Activated CD8-positive, alpha-beta memory T cell treated with anti-CD3 and anti-CD28 coated beads, Interleukin-2, amount 50 U/mL, for 48 hours (primary cell): ENCODE results near the gene NOTCH3.

Experiments used
- DNase-seq: peaks from one replicate; pipeline ENCODE4 v3.0.0-alpha.2; 2020

Gene NOTCH3

GRCh38 chr19:15200553-15201364 lies at the start of gene NOTCH3:
TSS of gene NOTCH3 (minus strand) at chr19:15200995. CDS start at chr19:15200905, 90 bp downstream.
- no peak for DNase-seq

- no peak for DNase-seq
Observed at GRCh38 chr19:15250640-15250993, 49.8 kb upstream of the NOTCH3 start.

GRCh38 chr19:15249972-15250639 lies 49.3 kb upstream of the NOTCH3 start:
- DNase-seq, result no peak

- no peak for DNase-seq
Observed at GRCh38 chr19:15249528-15249874, 48.7 kb upstream of the NOTCH3 start.

GRCh38 chr19:15248648-15249527 lies 48.1 kb upstream of the NOTCH3 start:
- DNase-seq, result no peak

- no peak for DNase-seq
Observed at GRCh38 chr19:15248106-15248505, 47.3 kb upstream of the NOTCH3 start.

GRCh38 chr19:15247107-15248014 lies 46.6 kb upstream of the NOTCH3 start:
- DNase-seq, result no peak

GRCh38 chr19:15246198-15246481 lies 45.3 kb upstream of the NOTCH3 start:
- no peak for DNase-seq

- DNase-seq, result no peak
Observed at GRCh38 chr19:15245370-15246197, 44.8 kb upstream of the NOTCH3 start.

GRCh38 chr19:15244808-15245207 lies 44.0 kb upstream of the NOTCH3 start:
- no peak for DNase-seq

GRCh38 chr19:15244106-15244803 lies 43.5 kb upstream of the NOTCH3 start:
- no peak for DNase-seq

GRCh38 chr19:15243236-15243957 lies 42.6 kb upstream of the NOTCH3 start:
- no peak for DNase-seq

GRCh38 chr19:15241259-15241910 lies 40.6 kb upstream of the NOTCH3 start:
- no peak for DNase-seq

GRCh38 chr19:15240515-15240914 lies 39.7 kb upstream of the NOTCH3 start:
- DNase-seq, result no peak

- DNase-seq, result no peak
Observed at GRCh38 chr19:15239337-15239949, 38.6 kb upstream of the NOTCH3 start.

- no peak for DNase-seq
Observed at GRCh38 chr19:15238639-15239155, 37.9 kb upstream of the NOTCH3 start.

GRCh38 chr19:15237759-15238638 lies 37.2 kb upstream of the NOTCH3 start:
- no peak for DNase-seq

- DNase-seq, result no peak
Observed at GRCh38 chr19:15236886-15237285, 36.1 kb upstream of the NOTCH3 start.
